Measurements from ENCODE around the gene GARS1. TPM values are rescaled to one million over a fixed set of nuclear protein-coding genes. Genes with fewer than 3 reads are reported as not detected.
"Not testable (repeated sequence)": the region's sequence is repeated elsewhere in the genome, so short reads cannot be mapped to it uniquely, and the experiment has no call there.

The GARS1 gene
- polyA plus RNA-seq, 3 donors: 46.0 to 68.4 (median 48.6) TPM

DNA sequence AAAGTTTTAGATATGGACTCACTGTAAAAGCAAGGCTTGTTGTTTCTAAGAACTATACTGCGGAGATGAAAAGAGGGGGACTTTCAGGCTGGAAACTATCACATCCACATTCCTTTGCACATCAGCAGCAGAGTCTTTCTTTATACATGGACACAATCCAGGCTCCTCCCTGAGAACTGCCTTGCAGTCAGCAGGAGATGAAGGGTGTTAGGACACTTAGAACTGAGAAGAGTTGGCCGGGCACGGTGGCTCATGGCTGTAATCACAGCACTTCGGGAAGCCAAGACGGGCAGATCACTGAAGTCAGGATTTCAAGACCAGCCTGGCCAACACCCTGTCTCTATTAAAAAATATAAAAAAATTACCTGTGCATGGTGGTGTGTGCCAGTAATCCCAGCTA lies 9.7 kb upstream of the GARS1 start:
- no CpG with 5 or more reads among the region's 5 CpGs for WGBS (ENCODE audit: insufficient coverage)
- Mint-ChIP-seq H3K27ac (peak overlapping the region in 2 of 7 donors; percentile 13 to 51), H3K4me1 (peaks cover 19% of the 10 kb centered on the region), H3K4me3 (no peak overlapping the region), H3K9me3 (peaks cover 0 to 13% (median 8%) of the 10 kb centered on the region in 7 donors), H3K27me3 (ENCODE audit: low read depth in 3 of 3) (no peaks in the 10 kb centered on the region), H3K36me3 (peaks cover 67 to 76% of the 10 kb centered on the region in 2 donors)
- Histone ChIP-seq H3K9me3 (replicated peaks in 1 of 2; ENCODE audit: control insufficient read depth in 1 of 2, insufficient read depth in 1 of 2, low read length in 2 of 2) (peaks cover 0 to 3% of the 10 kb centered on the region in 2 donors), H4K20me1 (ENCODE audit: insufficient read depth, low read length) (peaks cover 43% of the 10 kb centered on the region), H3K79me2 (ENCODE audit: insufficient read depth, low read length) (peaks cover 57% of the 10 kb centered on the region), H3K4me3 (replicated peaks in 1 of 3; ENCODE audit: low read depth in 2 of 3, low read length in 3 of 3) (no peak overlapping the region), H3K27ac (ENCODE audit: low read depth in 1 of 2, low read length in 2 of 2) (no peak overlapping the region), H3K9ac (ENCODE audit: insufficient read depth, low read length, poor library complexity, severe bottlenecking) (no peak overlapping the region), H3K27me3 (ENCODE audit: control insufficient read depth in 2 of 2, insufficient read depth in 2 of 2, low read length in 2 of 2) (no peaks in the 10 kb centered on the region), H3K36me3 (replicated peaks in 1 of 2; ENCODE audit: control insufficient read depth in 1 of 2, insufficient read depth in 2 of 2, low read length in 2 of 2) (peaks cover 51 to 80% of the 10 kb centered on the region in 2 donors), H3K4me1 (ENCODE audit: control insufficient read depth in 1 of 2, insufficient read depth in 2 of 2, low read length in 2 of 2) (peaks cover 6 to 11% of the 10 kb centered on the region in 2 donors), H3K4me2 (replicated peaks; ENCODE audit: extremely low read depth, low read length, poor library complexity, severe bottlenecking) (no peak overlapping the region), H2AFZ (ENCODE audit: insufficient read depth, low read depth, low read length, poor library complexity, severe bottlenecking) (no peak overlapping the region)
- TF ChIP-seq, protein P1, sequence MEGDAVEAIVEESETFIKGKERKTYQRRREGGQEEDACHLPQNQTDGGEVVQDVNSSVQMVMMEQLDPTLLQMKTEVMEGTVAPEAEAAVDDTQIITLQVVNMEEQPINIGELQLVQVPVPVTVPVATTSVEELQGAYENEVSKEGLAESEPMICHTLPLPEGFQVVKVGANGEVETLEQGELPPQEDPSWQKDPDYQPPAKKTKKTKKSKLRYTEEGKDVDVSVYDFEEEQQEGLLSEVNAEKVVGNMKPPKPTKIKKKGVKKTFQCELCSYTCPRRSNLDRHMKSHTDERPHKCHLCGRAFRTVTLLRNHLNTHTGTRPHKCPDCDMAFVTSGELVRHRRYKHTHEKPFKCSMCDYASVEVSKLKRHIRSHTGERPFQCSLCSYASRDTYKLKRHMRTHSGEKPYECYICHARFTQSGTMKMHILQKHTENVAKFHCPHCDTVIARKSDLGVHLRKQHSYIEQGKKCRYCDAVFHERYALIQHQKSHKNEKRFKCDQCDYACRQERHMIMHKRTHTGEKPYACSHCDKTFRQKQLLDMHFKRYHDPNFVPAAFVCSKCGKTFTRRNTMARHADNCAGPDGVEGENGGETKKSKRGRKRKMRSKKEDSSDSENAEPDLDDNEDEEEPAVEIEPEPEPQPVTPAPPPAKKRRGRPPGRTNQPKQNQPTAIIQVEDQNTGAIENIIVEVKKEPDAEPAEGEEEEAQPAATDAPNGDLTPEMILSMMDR (IDR thresholded peaks at IDR 0.05): no peak
- intact Hi-C loops (cut with micrococcal nuclease): no loop called here
- no peak for DNase-seq

GRCh38 chr7:30585675-30586074 lies 9.0 kb upstream of the GARS1 start:
- Histone ChIP-seq H3K9me3 (replicated peaks in 1 of 2; ENCODE audit: control insufficient read depth in 1 of 2, insufficient read depth in 1 of 2, low read length in 2 of 2) (peaks cover 0 to 3% of the 10 kb centered on the region in 2 donors), H3K27me3 (ENCODE audit: control insufficient read depth in 2 of 2, insufficient read depth in 2 of 2, low read length in 2 of 2) (no peaks in the 10 kb centered on the region), H3K9ac (ENCODE audit: insufficient read depth, low read length, poor library complexity, severe bottlenecking) (no peak overlapping the region), H3K27ac (ENCODE audit: low read depth in 1 of 2, low read length in 2 of 2) (peak overlapping the region in 1 of 2 donors; percentile 52), H3K36me3 (replicated peaks in 1 of 2; ENCODE audit: control insufficient read depth in 1 of 2, insufficient read depth in 2 of 2, low read length in 2 of 2) (peaks cover 46 to 74% of the 10 kb centered on the region in 2 donors), H3K4me2 (replicated peaks; ENCODE audit: extremely low read depth, low read length, poor library complexity, severe bottlenecking) (no peak overlapping the region), H3K4me3 (replicated peaks in 1 of 3; ENCODE audit: low read depth in 2 of 3, low read length in 3 of 3) (no peak overlapping the region), H3K79me2 (ENCODE audit: insufficient read depth, low read length) (peaks cover 64% of the 10 kb centered on the region), H2AFZ (ENCODE audit: insufficient read depth, low read depth, low read length, poor library complexity, severe bottlenecking) (no peak overlapping the region), H3K4me1 (ENCODE audit: control insufficient read depth in 1 of 2, insufficient read depth in 2 of 2, low read length in 2 of 2) (peaks cover 6 to 18% of the 10 kb centered on the region in 2 donors), H4K20me1 (ENCODE audit: insufficient read depth, low read length) (peaks cover 43% of the 10 kb centered on the region)
- H3K27ac Mint-ChIP-seq: peak overlapping the region in 4 of 7 donors; percentile 18 to 69 (median 62)
- peaks cover 0 to 8% (median 7%) of the 10 kb centered on the region in 7 donors for H3K9me3 Mint-ChIP-seq
- no peak overlapping the region for H3K4me3 Mint-ChIP-seq
- TF ChIP-seq, protein P1 (IDR thresholded peaks at IDR 0.05): no peak
- peak in 2 of 3 donors; percentile 29 to 30 for DNase-seq
- H3K4me1 Mint-ChIP-seq: peaks cover 22% of the 10 kb centered on the region
- H3K27me3 Mint-ChIP-seq (ENCODE audit: low read depth in 3 of 3): no peaks in the 10 kb centered on the region
- intact Hi-C loops (cut with micrococcal nuclease): no loop called here
- 54% methylated on average over 2 of the region's 3 CpGs for WGBS (ENCODE audit: insufficient coverage)
- H3K36me3 Mint-ChIP-seq: peaks cover 61 to 68% of the 10 kb centered on the region in 2 donors

- Histone ChIP-seq H3K4me1 (ENCODE audit: control insufficient read depth in 1 of 2, insufficient read depth in 2 of 2, low read length in 2 of 2) (peaks cover 6 to 24% of the 10 kb centered on the region in 2 donors), H3K36me3 (replicated peaks in 1 of 2; ENCODE audit: control insufficient read depth in 1 of 2, insufficient read depth in 2 of 2, low read length in 2 of 2) (peaks cover 29 to 55% of the 10 kb centered on the region in 2 donors), H3K79me2 (ENCODE audit: insufficient read depth, low read length) (peaks cover 83% of the 10 kb centered on the region), H4K20me1 (ENCODE audit: insufficient read depth, low read length) (peaks cover 43% of the 10 kb centered on the region)
- H3K9me3 ChIP-seq (replicated peaks in 1 of 2; ENCODE audit: control insufficient read depth in 1 of 2, insufficient read depth in 1 of 2, low read length in 2 of 2); H3K9me3 Mint-ChIP-seq; H3K4me2 ChIP-seq (replicated peaks; ENCODE audit: extremely low read depth, low read length, poor library complexity, severe bottlenecking); intact Hi-C loops (cut with micrococcal nuclease); DNase-seq; H3K4me3 Mint-ChIP-seq; H3K27me3 Mint-ChIP-seq (ENCODE audit: low read depth in 3 of 3); H2AFZ ChIP-seq (ENCODE audit: insufficient read depth, low read depth, low read length, poor library complexity, severe bottlenecking); H3K9ac ChIP-seq (ENCODE audit: insufficient read depth, low read length, poor library complexity, severe bottlenecking); H3K27ac ChIP-seq (ENCODE audit: low read depth in 1 of 2, low read length in 2 of 2); H3K4me3 ChIP-seq (replicated peaks in 1 of 3; ENCODE audit: low read depth in 2 of 3, low read length in 3 of 3); H3K27me3 ChIP-seq (ENCODE audit: control insufficient read depth in 2 of 2, insufficient read depth in 2 of 2, low read length in 2 of 2): not testable (repeated sequence)
- peaks cover 46 to 52% of the 10 kb centered on the region in 2 donors for H3K36me3 Mint-ChIP-seq
- H3K4me1 Mint-ChIP-seq: peaks cover 35% of the 10 kb centered on the region
- H3K27ac Mint-ChIP-seq: peak overlapping the region in 1 of 7 donors; percentile 17
- WGBS (ENCODE audit: insufficient coverage): no CpG with 5 or more reads among the region's 4 CpGs
Measured at GRCh38 chr7:30587547-30587946, 7.1 kb upstream of the GARS1 start.

Data from CD14-positive monocyte (primary cell).